Ovary (tissue), 3 donors: ENCODE data around the gene LYSMD4.

Experiments
- EP300 ChIP-seq: sonication (generic); formaldehyde crosslinking; IDR thresholded peaks from one replicate; pipeline ENCODE4 v1.6.1; 2017; ENCODE audit warnings: antibody characterized with exemption
- POLR2A ChIP-seq: fragments of 450-650 bp; IDR thresholded peaks from one replicate; pipeline ENCODE4 v1.6.1; 2017; ENCODE audit warnings: antibody characterized with exemption, mild to moderate bottlenecking, moderate library complexity
- TF ChIP-seq, protein P1 (sequence below), 3 donors: fragments of 450-650 bp in 2 of 3; fragments of 200-600 bp in 1 of 3; IDR thresholded peaks; one replicate each; pipeline versions ENCODE4 v1.5.1 to v1.8.0; 2016 to 2022; ENCODE audit warnings: antibody characterized with exemption in 3 of 3, mild to moderate bottlenecking in 1 of 3
- donor health status: DM: no; HTN: no; CAD: no.

DNA sequence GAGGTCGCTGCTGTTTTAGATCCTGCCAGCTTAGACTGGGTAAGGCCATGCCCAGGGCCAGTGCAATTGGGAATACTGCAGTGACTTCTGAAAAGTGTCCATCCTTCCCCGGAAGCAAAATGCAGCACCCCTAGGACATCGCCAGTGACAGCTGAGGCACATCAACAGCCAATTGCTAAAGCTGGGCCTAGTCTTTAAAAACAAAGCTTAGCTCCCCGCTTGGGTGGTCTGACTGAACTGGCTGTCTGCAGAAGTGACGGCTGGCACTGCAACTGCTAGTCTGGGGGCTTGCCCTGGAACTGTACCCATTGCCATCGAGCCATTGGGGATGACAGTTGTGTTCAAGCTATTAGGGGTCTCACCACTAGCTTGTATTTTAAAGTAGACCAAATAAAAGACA lies 4.3 kb downstream of the LYSMD4 start:
- TF ChIP-seq POLR2A (no peak), EP300 (no peak)
- TF ChIP-seq, protein P1, sequence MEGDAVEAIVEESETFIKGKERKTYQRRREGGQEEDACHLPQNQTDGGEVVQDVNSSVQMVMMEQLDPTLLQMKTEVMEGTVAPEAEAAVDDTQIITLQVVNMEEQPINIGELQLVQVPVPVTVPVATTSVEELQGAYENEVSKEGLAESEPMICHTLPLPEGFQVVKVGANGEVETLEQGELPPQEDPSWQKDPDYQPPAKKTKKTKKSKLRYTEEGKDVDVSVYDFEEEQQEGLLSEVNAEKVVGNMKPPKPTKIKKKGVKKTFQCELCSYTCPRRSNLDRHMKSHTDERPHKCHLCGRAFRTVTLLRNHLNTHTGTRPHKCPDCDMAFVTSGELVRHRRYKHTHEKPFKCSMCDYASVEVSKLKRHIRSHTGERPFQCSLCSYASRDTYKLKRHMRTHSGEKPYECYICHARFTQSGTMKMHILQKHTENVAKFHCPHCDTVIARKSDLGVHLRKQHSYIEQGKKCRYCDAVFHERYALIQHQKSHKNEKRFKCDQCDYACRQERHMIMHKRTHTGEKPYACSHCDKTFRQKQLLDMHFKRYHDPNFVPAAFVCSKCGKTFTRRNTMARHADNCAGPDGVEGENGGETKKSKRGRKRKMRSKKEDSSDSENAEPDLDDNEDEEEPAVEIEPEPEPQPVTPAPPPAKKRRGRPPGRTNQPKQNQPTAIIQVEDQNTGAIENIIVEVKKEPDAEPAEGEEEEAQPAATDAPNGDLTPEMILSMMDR (IDR thresholded peaks at IDR 0.05), result no peak
